GM10266 (cell line): ENCODE results near the gene CFAP61.

Experiments
- DNase-seq: peaks from one replicate; pipeline ENCODE4 v3.0.0; 2012; ENCODE audit errors: extremely low spot score
- CTCF ChIP-seq: IDR thresholded peaks from 2 replicates; pipeline ENCODE4 v1.5.1; 2012; ENCODE audit warnings: mild to moderate bottlenecking, low read depth; ENCODE audit not compliant: control insufficient read depth, insufficient read depth; ENCODE audit errors: missing control alignments

The CFAP61 gene

GRCh38 chr20:20275636-20276035, 223.3 kb downstream of the CFAP61 start:
- DNase-seq, result no peak
- TF ChIP-seq CTCF, result no peak

GRCh38 chr20:20276811-20277530, 224.6 kb downstream of the CFAP61 start:
- DNase-seq, result no peak
- TF ChIP-seq CTCF, result no peak

GRCh38 chr20:20277894-20278335, 225.6 kb downstream of the CFAP61 start:
- DNase-seq, result no peak
- TF ChIP-seq CTCF, result no peak

GRCh38 chr20:20286061-20286460, 233.7 kb downstream of the CFAP61 start:
- TF ChIP-seq CTCF, result no peak
- DNase-seq, result no peak

- no peak for DNase-seq
- TF ChIP-seq CTCF, result no peak
These were observed 237.0 kb downstream of the CFAP61 start for GRCh38 chr20:20289331-20289730.

- no peak for TF ChIP-seq CTCF
- no peak for DNase-seq
These were observed 240.1 kb downstream of the CFAP61 start for GRCh38 chr20:20292472-20292871.

GRCh38 chr20:20293141-20293540, 240.8 kb downstream of the CFAP61 start:
- DNase-seq, result no peak
- no peak for TF ChIP-seq CTCF
